ENCODE results near the gene ASPHD2. TPM values are rescaled to one million over a fixed set of nuclear protein-coding genes. Genes with fewer than 3 reads are reported as not detected.

The ASPHD2 gene
- total RNA-seq, 1 donor from 2014 or later = 18.5 TPM

- intact Hi-C loops (cut with micrococcal nuclease) = no loop called here
Observed at GRCh38 chr22:26494506-26494905, 65.4 kb downstream of the ASPHD2 start.

Other genes with a start within 250 kb of the ASPHD2 start
- 37.1 and 38.1 TPM in 2 replicates for gene HPS4, start 54.5 kb downstream of the ASPHD2 start, total RNA-seq
- gene SRRD, start 54.6 kb downstream of the ASPHD2 start, total RNA-seq = 22.8 and 23.4 TPM in 2 replicates
- gene TFIP11, start 83.2 kb downstream of the ASPHD2 start, total RNA-seq = 62.8 and 64.1 TPM in 2 replicates
- 74.8 and 82.1 TPM in 2 replicates for gene TPST2, start 160.9 kb downstream of the ASPHD2 start, total RNA-seq
- not detected in 2 replicates for gene CRYBB1, start 188.8 kb downstream of the ASPHD2 start, total RNA-seq
- gene CRYBA4, start 192.7 kb downstream of the ASPHD2 start, total RNA-seq = 0.27 TPM in 1 of 2 replicates, not detected in the other
- 249 and 268 TPM in 2 replicates for gene MIAT, start 228.3 kb downstream of the ASPHD2 start, total RNA-seq

Measured in T-helper 1 cell treated with Interleukin-12 subunit alpha and Interleukin-12 subunit beta and Interleukin-4 antibody, amounts not matched to agents 30 ng/mL and 1 ng/mL, for 36 hours (primary cell).